HepG2 (cell line): Measurements from ENCODE around the gene ERCC4. TPM values are rescaled to one million over a fixed set of nuclear protein-coding genes. Genes with fewer than 3 reads are reported as not detected.

Experiments
- CEBPG ChIP-seq: IDR thresholded peaks from 2 replicates; pipeline ENCODE4 v1.6.1; 2016
- MXI1 ChIP-seq: IDR thresholded peaks from 3 replicates; pipeline ENCODE4 v1.6.1; 2012; ENCODE audit warnings: low read depth, low read length, inconsistent platforms, borderline replicate concordance
- NR2C2 ChIP-seq: sonication (generic); formaldehyde crosslinking; IDR thresholded peaks from 2 replicates; pipeline ENCODE4 v1.4.0; 2020; ENCODE audit warnings: missing genetic modification reagents, mild to moderate bottlenecking, moderate library complexity, borderline replicate concordance
- TIGD3 ChIP-seq: sonication (generic); formaldehyde crosslinking; IDR thresholded peaks from 2 replicates; pipeline ENCODE4 v1.5.1; 2020; ENCODE audit warnings: mild to moderate bottlenecking, missing genetic modification reagents, borderline replicate concordance
- ZBTB3 ChIP-seq: sonication (generic); formaldehyde crosslinking; IDR thresholded peaks from 2 replicates; pipeline ENCODE4 v1.4.0; 2020; ENCODE audit warnings: low read depth, mild to moderate bottlenecking, moderate library complexity, missing genetic modification reagents, borderline replicate concordance
- ZBTB34 ChIP-seq: sonication (generic); formaldehyde crosslinking; IDR thresholded peaks from 2 replicates; pipeline ENCODE4 v1.8.0; 2022; ENCODE audit warnings: mild to moderate bottlenecking, missing genetic modification reagents
- ZNF253 ChIP-seq: sonication (generic); formaldehyde crosslinking; IDR thresholded peaks from 2 replicates; pipeline ENCODE4 v1.8.0; 2022; ENCODE audit warnings: mild to moderate bottlenecking, missing genetic modification reagents, borderline replicate concordance
- ZNF33B ChIP-seq: sonication (generic); formaldehyde crosslinking; IDR thresholded peaks from 2 replicates; pipeline ENCODE4 v1.5.1; 2020; ENCODE audit warnings: mild to moderate bottlenecking, missing genetic modification reagents
- ZNF407 ChIP-seq: sonication (generic); formaldehyde crosslinking; IDR thresholded peaks from one replicate; pipeline ENCODE4 v1.5.1; 2020; ENCODE audit warnings: mild to moderate bottlenecking, missing genetic modification reagents; ENCODE audit errors: not compliant biosample characterization
- ZNF44 ChIP-seq: sonication (generic); formaldehyde crosslinking; IDR thresholded peaks from 2 replicates; pipeline ENCODE4 v1.5.1; 2020; ENCODE audit warnings: mild to moderate bottlenecking, missing genetic modification reagents
- ZNF556 ChIP-seq: sonication (generic); formaldehyde crosslinking; IDR thresholded peaks from 2 replicates; pipeline ENCODE4 v1.4.0; 2020; ENCODE audit warnings: mild to moderate bottlenecking, missing genetic modification reagents, borderline replicate concordance
- ZNF572 ChIP-seq: sonication (generic); formaldehyde crosslinking; IDR thresholded peaks from 2 replicates; pipeline ENCODE4 v1.5.1; 2020; ENCODE audit warnings: mild to moderate bottlenecking, missing genetic modification reagents
- ZNF605 ChIP-seq: sonication (generic); formaldehyde crosslinking; IDR thresholded peaks from 2 replicates; pipeline ENCODE4 v1.8.0; 2022; ENCODE audit warnings: mild to moderate bottlenecking, missing genetic modification reagents
- ZNF670 ChIP-seq: sonication (generic); formaldehyde crosslinking; IDR thresholded peaks from 2 replicates; pipeline ENCODE4 v1.8.0; 2022; ENCODE audit warnings: mild to moderate bottlenecking, missing genetic modification reagents, borderline replicate concordance
- ZNF784 ChIP-seq: sonication (generic); formaldehyde crosslinking; IDR thresholded peaks from 2 replicates; pipeline ENCODE4 v1.5.1; 2020; ENCODE audit warnings: missing genetic modification reagents, mild to moderate bottlenecking, borderline replicate concordance
- polyA plus RNA-seq, 8 experiments: library from polyadenylated mRNA; depleted of rRNA in 3 of 8; stranded (reverse) in 7 of 8; unstranded in 1 of 8; fragments of >200 nt; fragmentation: Illumina TruSeq in 4 of 8; extraction: Trizol in 4 of 8; gene quantifications; 2 replicates each; pipeline versions ENCODE4 v1.2.1 to v1.2.3, GENCODE V29; 2011 to 2016; ENCODE audit warnings: low read depth in 4 of 8, missing spikeins in 1 of 8, mixed read lengths in 1 of 8; ENCODE audit not compliant: insufficient read depth in 1 of 8
- total RNA-seq, 5 experiments: library from RNA; depleted of rRNA; stranded (reverse); fragments of >200 nt; fragmentation: Illumina TruSeq; extraction: Trizol; gene quantifications; 2 replicates each; pipeline ENCODE4 v1.2.3, GENCODE V29; 2016; ENCODE audit warnings: low read depth in 1 of 5

Gene ERCC4
- total and polyA plus RNA-seq, 2 of the 13 experiments (the other 11 are each of a cell fraction or from before 2014, with no cell fraction given), result 5.4 to 15.2 TPM

- TF ChIP-seq ZNF407 (CRISPR knock-in tag), result peak; percentile 11
- 0 out of 2 replicates have a peak, but pooled peaks have one; percentile 3 for TF ChIP-seq ZNF784 (CRISPR knock-in tag)
- peak; percentile 31; the same call in 1 of the 2 replicates for TF ChIP-seq ZNF605
- no peak for TF ChIP-seq ZNF253 (CRISPR knock-in tag)
- 0 out of 2 replicates have a peak, but pooled peaks have one; percentile 2 for TF ChIP-seq ZNF33B (CRISPR knock-in tag)
- no peak for TF ChIP-seq ZBTB34 (CRISPR knock-in tag)
- peak; percentile 75 for TF ChIP-seq ZNF670
- no peak for TF ChIP-seq CEBPG (CRISPR knock-in tag)
- TF ChIP-seq TIGD3, result 0 out of 2 replicates have a peak, but pooled peaks have one; percentile 67
- no peak for TF ChIP-seq ZBTB3 (CRISPR knock-in tag)
- no peak; the same call in 1 of the 2 replicates for TF ChIP-seq ZNF44 (CRISPR knock-in tag)
- TF ChIP-seq ZNF556, result peak; percentile 2; the same call in 1 of the 2 replicates
- peak; percentile 12; the same call in 1 of the 2 replicates for TF ChIP-seq NR2C2 (CRISPR knock-in tag)
- TF ChIP-seq ZNF572 (CRISPR knock-in tag), result 0 out of 2 replicates have a peak, but pooled peaks have one; percentile 6
- TF ChIP-seq MXI1, result no peak
Measured at GRCh38 chr16:13994239-13995106, 74.5 kb downstream of the ERCC4 start (continued).
